Muscle of back (tissue), 11 donors: ENCODE results near the gene ATXN1. TPM values are rescaled to one million over a fixed set of nuclear protein-coding genes. Genes with fewer than 3 reads are reported as not detected.
"Not testable (repeated sequence)": the region's sequence is repeated elsewhere in the genome, so short reads cannot be mapped to it uniquely, and the experiment has no call there.

ENCODE experiments used
- DNase-seq, 3 donors: peaks; one replicate each; pipeline versions ENCODE4 v3.0.0 to v3.0.0-alpha.2; 2013
- polyA plus RNA-seq, 10 donors: library from polyadenylated mRNA; unstranded; fragments of 120-200 nt; gene quantifications; one replicate each; pipeline ENCODE4 v1.2.1, GENCODE V29; 2013; ENCODE audit not compliant: insufficient read length in 10 of 10

Gene ATXN1
- polyA plus RNA-seq, 10 donors: 13.6 to 16.9 (median 15.0) TPM

DNA sequence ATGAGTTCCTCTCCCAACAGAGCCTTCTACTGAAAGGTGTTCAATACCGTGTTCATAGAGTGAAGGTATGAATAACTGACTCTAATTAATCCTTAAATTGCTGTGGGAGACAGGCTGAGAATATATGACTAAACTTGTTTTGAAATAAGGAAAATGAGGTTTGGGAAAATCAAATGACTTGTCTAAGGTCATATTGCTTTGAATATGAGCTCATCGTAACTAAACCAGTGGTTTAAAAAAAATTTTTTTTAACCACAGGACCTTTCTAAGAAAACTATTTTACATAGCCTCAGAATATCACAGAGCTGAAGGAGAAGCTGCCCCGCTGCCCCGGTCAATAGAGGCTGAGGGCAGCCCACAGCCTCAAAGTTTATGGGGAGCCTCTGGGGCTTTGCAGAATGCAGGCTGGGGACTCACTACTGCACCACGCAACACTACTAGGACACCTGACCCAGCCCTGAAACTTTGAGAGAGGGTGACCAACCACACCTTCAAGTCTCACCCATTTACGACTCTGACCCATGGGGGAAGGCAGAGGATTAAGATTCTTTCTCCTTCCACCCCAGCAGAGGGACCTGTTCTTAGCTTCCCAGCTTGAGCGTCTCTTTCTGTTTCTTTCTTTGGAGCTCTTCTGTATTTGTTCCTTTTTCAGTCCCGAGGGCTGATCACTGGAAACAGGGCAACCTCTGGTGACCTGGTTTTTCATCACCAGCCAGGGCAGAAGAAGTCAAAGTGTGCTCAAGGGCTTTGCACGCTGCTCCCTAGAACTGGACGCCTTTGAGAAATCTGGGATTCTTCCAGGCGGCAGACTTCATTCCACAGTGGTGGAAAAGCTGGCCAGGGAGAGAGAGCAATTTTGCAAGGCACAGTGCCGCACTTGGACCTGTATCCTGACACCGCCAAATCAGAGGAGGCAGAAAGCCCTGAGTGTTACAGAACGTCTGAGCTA, 220.2 kb downstream of the ATXN1 start:
- DNase-seq: peak in 1 of 3 donors; percentile 24

DNA sequence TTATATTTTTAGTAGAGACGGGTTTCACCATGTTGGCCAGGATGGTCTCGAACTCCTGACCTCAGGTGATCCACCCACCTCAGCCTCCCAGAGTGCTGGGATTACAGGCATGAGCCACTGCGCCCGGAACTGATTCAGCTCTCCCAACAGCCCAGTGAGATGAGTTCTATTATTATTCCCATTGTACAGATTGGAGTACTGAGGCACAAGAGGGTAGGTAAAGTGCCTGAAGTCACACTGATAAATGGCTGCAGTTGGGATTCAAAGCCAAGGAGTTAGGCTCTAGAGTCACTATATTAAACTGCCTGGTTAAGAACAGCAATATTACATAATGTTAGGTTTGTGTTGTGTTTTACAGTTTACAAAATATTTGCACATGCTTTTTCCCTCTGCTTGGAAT, 220.9 kb downstream of the ATXN1 start:
- DNase-seq: not testable (repeated sequence)

DNA sequence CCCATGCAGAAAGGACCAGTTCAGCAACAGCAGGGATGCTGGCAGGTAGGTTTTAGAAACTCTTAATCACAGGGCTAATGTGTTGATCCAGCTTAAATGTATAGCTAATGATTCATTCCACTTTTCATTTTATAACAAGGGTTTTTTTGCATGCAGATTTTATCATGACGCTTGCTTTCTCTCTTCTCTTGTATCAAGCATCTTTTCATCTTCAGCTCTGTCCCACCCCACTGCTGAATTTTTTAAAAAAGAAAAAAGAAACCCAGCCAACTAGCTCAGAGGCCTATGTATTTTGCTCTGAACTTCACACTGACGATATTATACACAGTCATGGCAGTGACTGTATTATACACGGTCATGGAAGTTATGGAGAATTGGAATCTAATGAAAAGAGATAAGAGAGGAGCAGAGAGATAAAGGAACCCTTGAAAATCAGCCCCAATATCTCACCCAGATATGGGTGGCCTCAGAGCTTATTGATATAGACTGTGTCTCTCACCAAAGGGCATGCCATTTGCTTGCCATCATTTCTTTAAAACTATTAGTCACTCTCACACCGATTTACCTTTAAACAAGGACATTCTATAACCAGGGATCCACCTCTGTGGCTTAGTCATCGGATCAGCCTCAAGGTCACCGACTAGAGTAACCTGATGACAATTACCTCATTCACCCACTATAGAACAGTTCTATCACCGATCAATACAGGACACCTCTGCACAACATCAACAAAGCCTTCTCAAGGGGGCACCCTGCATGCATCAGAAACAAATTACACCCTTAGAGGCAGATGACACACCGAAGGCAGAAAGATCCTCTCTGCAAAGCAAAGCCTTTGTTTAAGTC, 222.0 kb downstream of the ATXN1 start:
- DNase-seq: no peak

DNA sequence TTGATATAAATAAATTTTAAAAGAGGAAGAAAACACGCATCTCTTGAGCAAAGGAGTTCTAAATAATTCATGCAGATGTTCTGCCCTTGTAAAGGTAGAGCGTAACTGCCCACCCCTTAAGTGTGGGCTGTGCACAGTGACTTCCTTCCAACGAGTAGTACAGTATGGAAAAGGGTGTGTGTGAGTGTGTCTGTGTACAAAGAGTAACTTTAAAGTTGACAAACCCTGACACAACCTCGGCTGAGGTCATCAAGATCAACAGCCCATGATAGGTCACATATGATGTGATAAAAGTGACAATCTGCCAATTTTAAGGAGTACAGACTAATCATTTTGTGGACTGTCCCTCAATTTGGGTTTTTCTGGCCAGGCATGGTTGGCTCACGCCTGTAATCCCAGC, 225.7 kb downstream of the ATXN1 start:
- no peak for DNase-seq

DNA sequence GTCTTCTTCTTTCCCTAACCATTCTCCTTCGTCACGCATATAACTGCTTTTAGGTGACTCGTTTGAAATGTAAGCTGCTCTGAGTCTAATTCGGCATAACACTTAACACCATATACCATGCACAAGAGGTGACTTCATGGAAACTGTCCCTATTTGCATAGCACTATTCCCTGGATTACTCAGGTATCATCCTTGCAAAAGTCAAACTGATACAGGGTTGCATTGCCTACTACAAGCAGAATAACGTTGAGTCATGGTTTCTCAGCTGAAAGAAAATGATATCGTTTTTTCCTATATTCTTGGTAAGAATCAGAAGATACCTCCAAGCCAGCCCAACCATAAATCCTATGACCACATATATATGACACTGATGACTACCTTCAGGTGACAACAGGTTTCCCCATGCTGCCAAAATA, 227.5 kb downstream of the ATXN1 start:
- DNase-seq: no peak

DNA sequence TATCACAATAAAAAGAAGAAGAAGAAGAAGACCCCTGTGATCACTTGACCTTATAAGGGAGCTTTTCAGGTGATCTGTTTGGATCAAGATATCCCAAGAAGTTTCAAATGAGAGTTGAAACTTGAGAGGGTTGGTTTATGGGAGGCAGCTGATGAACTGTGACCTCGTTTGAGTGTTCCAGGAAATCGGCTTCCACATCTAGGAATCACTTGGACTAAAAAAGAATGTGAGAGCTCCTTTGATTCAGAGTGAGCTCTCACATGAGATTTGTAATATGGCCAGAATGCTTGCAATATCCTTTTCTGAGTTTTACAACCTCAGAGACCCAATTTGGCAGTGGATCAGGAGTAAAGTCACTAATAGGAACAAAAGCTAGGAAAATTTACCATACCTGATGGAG, 228.1 kb downstream of the ATXN1 start:
- peak in 1 of 3 donors; percentile 19 for DNase-seq

DNA sequence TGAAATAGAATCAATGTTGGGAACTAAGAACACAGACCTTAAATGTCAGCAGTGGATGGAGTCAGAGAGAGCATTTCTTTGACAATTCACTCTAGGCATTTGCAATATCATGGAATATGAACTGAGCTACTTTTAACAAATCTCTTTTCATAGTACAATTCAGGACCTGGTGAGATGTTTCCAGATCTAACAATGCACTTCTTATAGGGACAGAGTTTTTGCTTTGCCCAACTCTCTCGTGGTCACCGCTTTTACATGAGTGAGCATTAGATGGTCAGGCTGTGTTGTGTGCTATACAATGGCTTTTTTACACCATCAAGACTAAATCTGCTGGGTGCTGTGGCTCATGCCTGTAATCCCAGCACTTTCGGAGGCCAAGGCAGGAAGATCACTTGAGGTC, 233.6 kb downstream of the ATXN1 start:
- DNase-seq: no peak

DNA sequence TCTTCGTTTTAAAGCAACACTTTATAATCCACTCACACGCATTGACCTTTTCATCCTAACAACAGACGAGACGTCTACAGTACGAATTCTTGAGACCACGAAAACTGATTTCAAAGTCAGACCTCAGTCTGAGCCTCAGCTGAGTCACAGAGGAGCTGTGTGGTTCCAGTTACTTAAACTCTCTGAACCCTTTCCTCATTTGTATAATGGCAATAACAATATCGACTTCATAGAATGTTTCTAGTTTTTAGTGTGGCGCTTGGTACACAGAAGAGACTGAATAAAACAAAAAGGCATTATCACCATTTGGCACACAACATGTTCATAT, 236.9 kb downstream of the ATXN1 start:
- peak in 1 of 3 donors; percentile 57 for DNase-seq

DNA sequence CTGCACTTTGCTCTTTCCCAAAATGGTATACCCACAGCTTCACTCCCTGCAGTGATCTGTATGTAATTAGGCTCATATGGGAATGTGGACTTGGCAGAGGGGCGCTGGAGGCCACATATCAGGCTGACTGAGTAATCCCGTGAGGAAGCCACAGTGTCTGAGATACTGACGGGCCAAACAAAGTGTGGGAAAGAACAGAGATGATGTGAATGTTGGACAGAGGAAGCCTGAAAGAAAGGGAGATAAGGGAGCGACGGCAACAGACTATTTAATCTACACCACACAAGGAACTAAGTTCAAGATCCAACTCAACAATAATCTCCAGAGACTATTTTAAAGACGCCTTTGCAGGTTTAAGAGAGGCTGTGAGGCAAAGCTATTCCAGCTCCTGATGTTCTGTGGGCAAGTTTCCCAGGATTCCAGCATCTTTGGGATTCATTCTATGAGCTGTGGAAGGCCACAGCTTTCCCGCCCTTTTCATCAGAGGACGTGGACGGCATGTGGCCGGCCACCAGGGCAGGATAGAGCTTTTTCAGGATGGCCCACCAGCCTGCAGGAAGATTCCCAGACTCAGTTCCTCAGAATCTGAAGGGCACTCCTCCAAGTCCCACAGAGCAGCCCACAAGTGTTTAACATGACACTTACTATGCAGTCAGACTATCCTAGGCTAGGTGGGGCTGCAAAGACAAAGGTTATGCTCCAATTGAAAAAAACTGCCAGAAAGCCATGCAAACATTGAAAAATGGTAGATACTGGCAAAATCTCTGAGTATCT, 237.5 kb downstream of the ATXN1 start:
- DNase-seq: peak; percentile 48 to 88 (median 70)

DNA sequence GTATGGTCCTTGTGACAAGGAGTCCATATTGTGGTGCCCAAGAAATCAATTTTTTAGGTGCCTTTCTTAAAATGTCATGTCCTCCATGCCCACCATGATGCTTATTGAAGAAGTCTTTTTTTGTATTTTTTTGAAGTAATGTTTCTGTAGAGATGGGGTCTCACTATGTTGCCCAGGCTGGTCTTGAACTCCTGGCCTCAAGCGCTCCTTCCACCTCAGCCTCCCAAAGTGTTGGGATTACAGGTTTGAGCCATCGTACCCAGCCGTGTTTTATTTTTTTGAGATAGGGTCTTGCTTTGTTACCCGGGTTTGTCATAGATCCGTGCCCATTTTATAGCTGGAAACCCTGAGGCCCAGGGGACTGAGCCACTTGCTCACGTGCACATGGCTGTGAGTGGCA, 238.3 kb downstream of the ATXN1 start:
- no peak for DNase-seq

DNA sequence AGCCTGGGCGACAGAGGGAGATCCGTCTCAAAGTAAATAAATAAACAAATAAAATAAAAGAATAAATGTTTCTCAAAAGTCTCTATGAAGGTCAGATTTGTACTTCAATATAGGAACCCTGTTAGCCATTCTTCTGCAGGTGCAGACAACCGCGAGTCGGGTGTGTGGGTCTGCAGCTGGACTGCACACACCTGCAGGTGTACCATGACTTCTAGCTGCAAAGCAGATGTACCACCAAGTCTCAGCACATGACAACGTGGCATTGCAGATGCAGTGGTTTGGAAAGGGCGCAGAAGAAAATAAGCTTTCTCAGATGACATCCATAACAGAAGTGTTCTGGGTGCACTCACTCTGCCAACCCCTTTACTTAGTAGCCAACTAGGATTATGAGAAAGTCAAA, 239.7 kb downstream of the ATXN1 start:
- DNase-seq: no peak

DNA sequence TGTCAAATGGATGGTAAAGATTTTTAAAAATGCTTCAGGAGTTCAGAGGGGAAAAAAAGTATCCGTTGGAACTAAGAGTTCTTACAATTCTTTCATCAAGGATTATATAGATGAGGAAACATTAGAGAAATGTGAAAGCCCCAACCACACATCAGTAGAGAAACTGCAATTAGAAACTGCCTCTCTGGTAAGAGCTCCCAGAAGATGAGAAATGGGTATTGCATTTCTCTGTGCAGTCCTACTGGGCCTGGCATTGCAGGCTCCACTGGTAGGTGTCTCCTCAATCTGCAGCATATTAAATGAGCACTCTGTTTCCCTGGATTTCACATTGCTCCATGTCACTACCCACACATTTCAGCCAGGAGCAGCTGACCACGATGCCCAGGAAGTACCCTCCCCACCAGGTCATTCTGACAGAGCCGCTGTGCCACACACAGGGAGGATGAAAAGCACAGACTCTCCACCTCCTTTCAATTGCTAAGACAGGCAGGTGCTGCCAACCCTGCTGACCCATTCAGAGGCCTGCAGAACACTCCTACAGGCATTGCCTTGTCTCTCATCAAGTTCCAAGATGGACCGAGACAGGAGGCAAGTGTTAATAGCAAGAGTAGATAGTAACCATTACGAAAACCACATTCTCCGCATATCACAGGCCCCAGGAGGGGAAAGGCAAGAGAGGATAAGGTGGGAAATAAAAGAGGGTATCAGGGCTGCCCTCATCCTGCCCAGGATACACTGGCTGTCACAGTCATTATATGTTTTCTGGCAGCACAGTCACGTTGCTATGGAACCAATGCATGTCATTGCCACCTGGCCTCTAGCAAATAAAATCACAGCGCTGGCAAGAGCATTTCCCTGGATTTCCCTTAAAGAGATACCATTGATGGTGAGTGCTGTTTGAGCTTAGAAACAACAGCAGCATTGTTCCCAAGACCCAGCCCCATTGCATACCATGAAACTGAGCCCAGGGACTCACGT, 241.7 kb downstream of the ATXN1 start:
- peak in 1 of 3 donors; percentile 52 for DNase-seq

DNA sequence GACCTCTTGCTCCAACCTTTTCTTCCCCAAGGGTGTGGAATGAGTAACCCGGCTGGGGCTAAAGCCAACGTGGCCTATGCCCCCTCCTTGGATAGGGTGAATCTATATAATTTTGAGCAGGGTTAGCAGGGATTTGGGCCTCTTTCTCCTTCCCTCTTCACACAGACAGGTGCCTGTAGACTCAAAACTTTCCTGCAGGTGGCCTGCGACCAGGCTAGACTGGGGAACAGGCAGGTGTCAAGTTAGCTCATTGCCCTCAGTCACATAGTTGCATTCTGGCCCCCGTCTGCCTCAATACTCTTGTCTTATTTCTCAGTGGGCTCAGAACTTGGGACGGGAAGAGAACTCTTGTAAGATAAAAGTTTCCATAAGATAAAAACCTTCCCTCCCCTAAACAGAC, 243.0 kb downstream of the ATXN1 start:
- DNase-seq: no peak

DNA sequence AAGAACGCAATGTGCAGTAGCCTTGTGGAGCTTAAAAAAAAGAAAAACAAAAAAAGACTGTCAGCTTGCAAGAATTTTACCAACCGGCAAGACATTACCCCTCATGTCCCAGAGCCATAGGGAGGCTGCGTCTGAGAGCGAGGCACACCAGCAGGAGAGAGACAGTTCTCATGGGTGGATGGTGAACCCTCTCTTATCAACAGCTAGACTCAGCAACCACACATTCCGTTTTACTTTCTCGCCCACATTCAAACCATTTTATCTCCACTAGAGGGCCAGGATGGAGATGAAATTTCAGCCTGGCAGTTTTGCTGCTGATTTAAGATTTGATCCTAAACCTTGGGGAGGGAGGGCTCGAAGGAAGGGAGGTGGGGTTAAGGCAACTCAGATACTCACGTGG, 247.0 kb downstream of the ATXN1 start:
- DNase-seq: peak; percentile 34 to 63 (median 38)

DNA sequence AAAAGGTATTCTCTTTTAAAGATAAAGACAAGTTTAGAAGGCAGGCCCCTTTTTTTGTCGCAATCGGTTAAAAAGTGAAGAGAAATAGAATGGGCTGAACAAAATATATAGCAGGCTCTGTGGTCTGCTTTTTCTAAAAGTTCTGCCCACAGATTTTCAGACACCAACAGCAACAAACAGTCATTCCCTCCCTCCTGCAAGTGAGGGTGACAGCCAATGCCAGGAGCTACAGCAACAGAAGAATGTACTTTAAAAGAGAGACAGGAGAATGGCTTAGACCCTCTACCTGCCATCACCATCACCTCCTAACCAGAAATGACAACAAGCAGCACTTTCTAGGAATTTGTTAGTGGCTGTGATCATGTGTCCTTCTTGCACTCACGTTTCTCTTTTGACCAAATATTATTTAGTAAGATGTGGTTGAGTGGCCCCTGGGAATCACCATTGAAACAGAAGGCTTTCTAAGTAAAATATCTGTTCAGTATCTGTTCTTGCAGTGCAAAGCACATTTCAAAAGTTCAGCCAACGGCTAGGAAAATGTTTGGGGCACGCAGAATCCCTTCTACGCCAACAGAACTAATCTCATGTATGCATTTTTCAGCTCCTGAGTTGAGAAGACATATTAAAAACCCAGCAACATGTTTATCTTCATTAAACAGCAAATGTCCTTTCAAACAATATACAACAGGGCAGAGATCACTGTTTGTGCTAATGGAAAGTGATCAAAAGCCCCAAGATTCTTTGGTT, 248.5 kb downstream of the ATXN1 start:
- peak in 2 of 3 donors; percentile 30 to 68 for DNase-seq

DNA sequence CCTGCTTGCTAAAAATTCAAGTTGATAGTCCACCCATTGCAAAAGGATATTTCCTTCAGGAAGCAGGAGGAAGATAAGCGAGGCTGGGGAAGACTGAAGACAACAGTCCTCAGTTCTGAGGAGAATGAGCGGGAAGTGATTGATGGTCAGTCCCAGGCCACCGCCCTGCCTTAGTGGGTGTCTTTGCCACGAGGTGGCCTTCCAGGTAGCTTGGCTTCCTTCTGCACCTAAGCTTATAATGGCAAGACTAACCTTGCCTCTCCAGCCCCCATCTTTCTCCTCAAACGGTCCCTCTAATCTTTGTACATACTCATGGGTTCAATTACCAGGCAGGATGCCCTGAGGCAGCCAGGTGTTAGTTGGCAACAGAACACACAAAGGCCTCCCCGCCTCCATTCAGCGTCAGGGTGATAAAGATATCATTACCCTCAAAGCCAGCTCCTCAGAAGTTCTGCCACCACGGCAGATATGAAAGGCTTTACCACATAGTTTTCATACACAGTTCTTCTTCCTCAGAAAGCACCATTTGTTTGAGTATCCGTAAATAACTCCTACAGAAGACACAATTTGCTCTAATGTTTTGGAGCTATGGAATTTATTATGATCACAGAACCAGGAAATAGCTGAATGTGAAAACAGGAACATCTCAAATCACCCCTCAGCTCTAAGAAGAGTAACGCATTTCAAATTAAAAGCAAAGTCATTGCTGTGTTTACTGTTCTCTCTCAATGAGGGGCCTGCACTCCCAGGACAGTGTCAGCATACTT, 249.4 kb downstream of the ATXN1 start:
- DNase-seq: no peak

DNA sequence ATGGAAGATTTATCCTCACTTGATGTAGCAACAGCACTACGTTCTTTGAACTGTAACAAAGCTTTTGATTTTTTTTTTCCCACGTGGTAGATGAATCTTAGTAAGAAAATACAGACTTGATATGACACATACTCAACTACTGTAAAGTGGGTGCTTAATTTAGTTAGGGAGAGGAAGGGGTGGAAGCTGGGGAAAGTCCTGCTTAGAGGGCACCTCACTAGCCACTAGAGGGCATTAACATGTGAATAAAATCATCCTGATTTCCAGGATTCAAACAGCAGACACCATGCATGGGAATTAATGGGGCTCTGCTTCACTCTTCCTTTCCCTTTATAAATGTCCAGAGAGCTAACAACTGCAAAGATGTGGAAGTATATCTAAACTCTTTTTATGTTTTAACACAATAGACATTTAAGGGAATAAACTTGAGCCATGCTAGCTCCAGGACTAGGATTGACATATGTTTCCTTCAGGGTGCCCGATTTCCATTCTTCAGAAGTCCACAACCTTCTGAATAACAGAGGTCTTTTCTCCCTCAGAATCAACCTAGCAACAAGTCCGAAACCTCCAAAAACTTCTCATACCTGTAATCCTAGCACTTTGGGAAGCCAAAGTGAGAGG, 250.1 kb downstream of the ATXN1 start:
- DNase-seq: peak in 1 of 3 donors; percentile 54

DNA sequence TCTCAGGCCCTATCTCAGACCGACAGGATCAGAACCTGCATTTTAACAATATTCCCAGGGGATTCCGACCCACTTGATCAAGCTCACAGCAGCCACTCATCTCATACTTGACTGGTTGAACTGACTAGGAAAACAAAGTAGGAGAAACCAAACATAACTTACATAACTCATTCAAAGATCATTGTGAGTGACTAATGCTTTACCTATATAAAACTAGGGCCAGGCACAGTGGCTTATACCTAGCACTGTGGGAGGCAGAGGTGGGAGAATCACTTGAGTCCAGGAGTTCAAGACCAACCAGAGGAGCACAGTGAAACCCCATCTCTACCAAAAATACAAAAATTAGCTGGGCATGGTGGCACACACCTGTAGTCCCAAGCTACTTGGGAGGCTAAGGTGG, 251.0 kb downstream of the ATXN1 start:
- DNase-seq: no peak

DNA sequence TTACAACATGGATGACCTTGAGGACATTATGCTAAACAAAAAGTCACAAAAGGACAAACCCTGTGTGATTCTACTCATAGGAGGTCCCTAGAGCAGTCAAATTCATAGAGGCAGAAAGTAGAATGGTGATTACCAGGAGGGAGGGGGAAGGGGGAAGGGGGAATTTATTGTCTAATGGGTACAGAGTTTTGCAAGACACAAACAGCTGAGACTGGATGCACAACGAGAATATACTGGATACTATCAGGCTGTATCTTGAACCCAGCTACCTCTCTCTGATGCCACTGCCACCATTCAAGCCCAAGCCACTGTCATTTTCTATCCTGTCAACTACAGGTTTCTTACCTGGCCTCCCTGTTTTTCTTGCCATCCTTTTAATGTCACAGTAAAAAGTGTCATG, 252.3 kb downstream of the ATXN1 start:
- DNase-seq: no peak
